OCI-LY3 (cell line): ENCODE data around the gene OPCML.

Source experiments
- H2AFZ ChIP-seq: fragments of 200-600, 300-600 bp; shearing (Covaris generic); 2 replicates; pipeline ENCODE4 v1.6.0; 2014; ENCODE audit warnings: antibody characterized with exemption, low read depth, low read length
- H3K27ac ChIP-seq: fragments of 200-600, 300-600 bp; sonication (generic); 2 replicates; pipeline ENCODE4 v1.5.1; 2014; ENCODE audit warnings: mild to moderate bottlenecking, low read length, moderate library complexity, mixed read lengths
- H3K27me3 ChIP-seq: fragments of 200-600, 300-600 bp; sonication (generic); 2 replicates; pipeline ENCODE4 v1.6.1; 2014; ENCODE audit warnings: low read depth, low read length, mixed read lengths
- H3K36me3 ChIP-seq: fragments of 200-600, 300-600 bp; sonication (generic); replicated peaks from 2 replicates; pipeline ENCODE3; 2014; ENCODE audit warnings: low read depth, low read length, mixed read lengths
- H3K4me1 ChIP-seq: fragments of 300-600, 200-600 bp; sonication (generic); 2 replicates; pipeline ENCODE4 v1.6.1; 2014; ENCODE audit warnings: low read length, mixed read lengths
- H3K4me2 ChIP-seq: fragments of 200-600, 300-600 bp; sonication (generic); 2 replicates; pipeline ENCODE4 v1.6.1; 2014; ENCODE audit warnings: low read length, mixed read lengths
- H3K4me3 ChIP-seq: fragments of 300-600, 200-600 bp; sonication (generic); 2 replicates; pipeline ENCODE4 v1.5.1; 2014; ENCODE audit warnings: antibody characterized with exemption, mild to moderate bottlenecking, low read length, moderate library complexity
- H3K79me2 ChIP-seq: fragments of 300-600, 200-600 bp; shearing (Covaris generic); 2 replicates; pipeline ENCODE4 v1.6.1; 2014; ENCODE audit warnings: mild to moderate bottlenecking, low read length, mixed read lengths
- H3K9ac ChIP-seq: fragments of 300-600, 200-600 bp; shearing (Covaris generic); 2 replicates; pipeline ENCODE4 v1.6.0; 2014; ENCODE audit warnings: mild to moderate bottlenecking, low read length, moderate library complexity
- H3K9me3 ChIP-seq: fragments of 200-600, 300-600 bp; shearing (Covaris generic); 2 replicates; pipeline ENCODE4 v1.6.1; 2014; ENCODE audit warnings: low read length, mixed read lengths; ENCODE audit not compliant: insufficient read depth
- H4K20me1 ChIP-seq: fragments of 200-600, 300-600 bp; sonication (generic); 2 replicates; pipeline ENCODE4 v1.6.1; 2016; ENCODE audit warnings: low read length, mixed read lengths; ENCODE audit not compliant: insufficient read depth
- EZH2phosphoT487 ChIP-seq: fragments of 200-600 bp; shearing (Covaris generic); IDR thresholded peaks from 2 replicates; pipeline ENCODE4 v1.6.1; 2018; ENCODE audit warnings: antibody characterized with exemption, mixed run types, low read depth
- TF ChIP-seq, protein P1 (sequence below): fragments of 200-600, 300-600 bp; sonication (generic); IDR thresholded peaks from 2 replicates; pipeline ENCODE4 v1.5.1; 2014; ENCODE audit warnings: antibody characterized with exemption, low read length, low read depth

Gene OPCML

DNA sequence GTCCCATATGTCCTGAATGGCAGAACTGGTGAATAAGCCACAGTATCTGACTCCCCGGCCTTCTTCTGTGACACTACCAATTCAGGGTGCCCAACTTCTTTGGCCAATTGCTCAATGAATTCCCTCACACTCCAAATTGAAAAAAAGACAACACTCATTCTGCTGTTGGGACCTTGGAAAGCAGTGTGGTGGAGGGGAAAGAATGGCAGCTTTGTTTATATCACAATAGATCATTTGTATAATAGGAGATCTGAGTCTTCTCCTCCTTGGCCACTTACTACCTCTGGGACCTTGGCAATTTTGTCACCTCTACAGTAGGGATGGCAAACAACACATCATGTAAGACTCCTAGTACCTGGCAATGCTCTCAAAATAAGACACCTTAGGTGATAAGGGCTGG lies 64.6 kb downstream of the OPCML start:
- Histone ChIP-seq H3K4me3 (no peak overlapping the region), H3K4me1 (no peaks in the 10 kb centered on the region), H3K27ac (no peak overlapping the region), H3K9ac (no peak overlapping the region), H3K9me3 (no peaks in the 10 kb centered on the region), H3K4me2 (no peak overlapping the region), H4K20me1 (no peaks in the 10 kb centered on the region), H3K27me3 (no peaks in the 10 kb centered on the region), H3K79me2 (no peaks in the 10 kb centered on the region), H3K36me3 (no peaks in the 10 kb centered on the region), H2AFZ (no peak overlapping the region)
- no peak for TF ChIP-seq EZH2phosphoT487
- TF ChIP-seq, protein P1, sequence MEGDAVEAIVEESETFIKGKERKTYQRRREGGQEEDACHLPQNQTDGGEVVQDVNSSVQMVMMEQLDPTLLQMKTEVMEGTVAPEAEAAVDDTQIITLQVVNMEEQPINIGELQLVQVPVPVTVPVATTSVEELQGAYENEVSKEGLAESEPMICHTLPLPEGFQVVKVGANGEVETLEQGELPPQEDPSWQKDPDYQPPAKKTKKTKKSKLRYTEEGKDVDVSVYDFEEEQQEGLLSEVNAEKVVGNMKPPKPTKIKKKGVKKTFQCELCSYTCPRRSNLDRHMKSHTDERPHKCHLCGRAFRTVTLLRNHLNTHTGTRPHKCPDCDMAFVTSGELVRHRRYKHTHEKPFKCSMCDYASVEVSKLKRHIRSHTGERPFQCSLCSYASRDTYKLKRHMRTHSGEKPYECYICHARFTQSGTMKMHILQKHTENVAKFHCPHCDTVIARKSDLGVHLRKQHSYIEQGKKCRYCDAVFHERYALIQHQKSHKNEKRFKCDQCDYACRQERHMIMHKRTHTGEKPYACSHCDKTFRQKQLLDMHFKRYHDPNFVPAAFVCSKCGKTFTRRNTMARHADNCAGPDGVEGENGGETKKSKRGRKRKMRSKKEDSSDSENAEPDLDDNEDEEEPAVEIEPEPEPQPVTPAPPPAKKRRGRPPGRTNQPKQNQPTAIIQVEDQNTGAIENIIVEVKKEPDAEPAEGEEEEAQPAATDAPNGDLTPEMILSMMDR: no peak

DNA sequence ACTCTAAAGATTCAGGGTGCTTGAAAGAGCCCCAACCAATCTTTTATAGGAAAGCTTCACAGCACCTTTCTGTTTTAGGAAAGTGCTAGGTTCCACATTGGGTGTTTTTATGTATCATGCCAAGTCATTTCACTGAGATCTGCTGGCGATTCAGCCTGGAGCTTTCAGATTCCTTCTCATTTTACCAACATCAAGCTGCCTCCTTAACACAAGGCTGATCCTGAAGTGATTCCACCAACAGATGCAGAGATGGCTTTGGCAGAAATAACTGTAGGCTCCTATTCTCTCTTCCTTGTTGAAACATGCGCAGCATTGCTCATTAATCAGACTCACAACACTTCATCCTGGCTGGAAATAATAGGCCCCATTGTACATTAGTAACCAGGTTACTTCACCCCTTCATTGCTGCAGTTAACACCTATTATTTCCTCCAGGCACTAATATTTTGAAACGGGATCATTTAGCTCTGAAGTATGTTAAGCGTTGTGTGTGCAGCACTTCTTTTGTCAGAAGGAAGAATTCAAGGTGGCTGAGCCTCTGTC lies 89.0 kb downstream of the OPCML start:
- H3K27me3 ChIP-seq: no peaks in the 10 kb centered on the region
- TF ChIP-seq EZH2phosphoT487: no peak
- TF ChIP-seq, protein P1: no peak
- H3K4me3 ChIP-seq: no peak overlapping the region
- no peak overlapping the region for H3K9ac ChIP-seq
- no peaks in the 10 kb centered on the region for H3K4me1 ChIP-seq
- no peak overlapping the region for H3K27ac ChIP-seq
- H4K20me1 ChIP-seq: no peaks in the 10 kb centered on the region
- H3K4me2 ChIP-seq: no peak overlapping the region
- H3K9me3 ChIP-seq: no peaks in the 10 kb centered on the region
- H3K79me2 ChIP-seq: no peaks in the 10 kb centered on the region
- no peaks in the 10 kb centered on the region for H3K36me3 ChIP-seq
- H2AFZ ChIP-seq: no peak overlapping the region

DNA sequence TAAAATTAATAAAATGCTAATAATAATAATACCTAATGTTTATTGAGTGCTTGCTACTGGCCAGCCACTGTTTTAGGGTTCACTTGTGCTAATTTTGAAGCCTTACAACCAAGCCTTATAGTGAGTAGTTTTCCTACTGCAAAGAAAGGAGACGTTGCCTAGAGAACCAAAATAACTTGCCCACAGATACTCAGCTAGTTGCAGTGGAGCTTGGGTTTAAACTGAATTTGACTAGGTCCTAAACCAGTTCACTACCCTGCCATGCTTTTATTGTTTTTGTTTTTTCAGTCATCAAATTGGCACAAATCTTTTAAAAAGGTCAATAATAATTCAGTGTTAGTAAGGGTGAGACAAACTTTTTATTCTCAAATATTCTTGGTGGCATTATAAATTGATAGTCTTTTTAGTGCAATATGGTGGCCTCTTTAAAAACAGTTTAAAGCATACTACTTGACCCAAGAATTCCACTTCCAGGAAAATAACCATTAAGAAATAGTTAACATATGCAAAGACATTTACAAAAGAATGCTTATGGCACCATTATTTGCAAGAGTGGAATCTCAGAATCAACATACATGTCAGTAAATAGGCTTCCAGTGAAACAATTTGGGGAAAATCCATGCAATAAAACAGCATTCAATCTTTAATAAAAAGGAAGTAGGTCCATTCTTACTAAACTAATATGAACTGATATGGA lies 90.2 kb downstream of the OPCML start:
- H3K4me1 ChIP-seq: no peaks in the 10 kb centered on the region
- no peaks in the 10 kb centered on the region for H3K27me3 ChIP-seq
- no peaks in the 10 kb centered on the region for H3K9me3 ChIP-seq
- no peaks in the 10 kb centered on the region for H3K79me2 ChIP-seq
- no peak overlapping the region for H3K27ac ChIP-seq
- H3K9ac ChIP-seq: no peak overlapping the region
- no peaks in the 10 kb centered on the region for H3K36me3 ChIP-seq
- no peak overlapping the region for H3K4me3 ChIP-seq
- no peak for TF ChIP-seq EZH2phosphoT487
- TF ChIP-seq, protein P1: no peak
- no peak overlapping the region for H3K4me2 ChIP-seq
- H2AFZ ChIP-seq: no peak overlapping the region
- H4K20me1 ChIP-seq: no peaks in the 10 kb centered on the region

DNA sequence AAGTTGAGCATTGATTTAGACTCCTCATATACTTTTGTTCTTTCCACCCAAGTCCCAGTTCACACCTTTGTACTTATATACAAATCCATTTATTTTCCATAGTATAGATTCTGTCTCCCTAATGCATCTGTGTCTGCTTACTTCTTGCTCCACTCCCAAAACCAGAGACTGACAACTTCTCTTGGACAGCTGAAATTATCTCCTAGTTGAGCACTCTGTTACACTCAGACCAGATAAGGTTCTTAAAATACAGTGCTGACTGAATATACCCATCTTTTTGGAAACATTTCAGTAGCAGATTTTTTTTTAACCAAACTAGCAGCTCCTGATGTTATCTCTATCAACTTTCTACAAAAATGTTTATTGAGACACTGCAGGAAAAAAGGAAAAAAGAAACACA lies 106.3 kb downstream of the OPCML start:
- no peak overlapping the region for H3K4me3 ChIP-seq
- H3K36me3 ChIP-seq: no peaks in the 10 kb centered on the region
- H4K20me1 ChIP-seq: no peaks in the 10 kb centered on the region
- H3K4me1 ChIP-seq: no peaks in the 10 kb centered on the region
- no peaks in the 10 kb centered on the region for H3K79me2 ChIP-seq
- no peak overlapping the region for H3K4me2 ChIP-seq
- H3K9me3 ChIP-seq: no peaks in the 10 kb centered on the region
- no peak overlapping the region for H3K9ac ChIP-seq
- no peaks in the 10 kb centered on the region for H3K27me3 ChIP-seq
- H2AFZ ChIP-seq: no peak overlapping the region
- H3K27ac ChIP-seq: no peak overlapping the region
- TF ChIP-seq, protein P1: no peak
- TF ChIP-seq EZH2phosphoT487: no peak
